BJ (cell line): Measurements from ENCODE around the gene RASEF. TPM values are rescaled to one million over a fixed set of nuclear protein-coding genes. Genes with fewer than 3 reads are reported as not detected.
A peak's percentile ranks its signal among the peaks of the same experiment; 100 is the strongest.

Experiments used
- CTCF ChIA-PET: fragments of 350-600 bp; formaldehyde crosslinking; extraction: SDS; loops from one replicate; lab custom pipeline; 2021; ENCODE audit warnings: antibody characterized with exemption, inconsistent platforms; lab: Yijun Ruan, JAX
- POLR2A ChIA-PET: fragments of 300-600 bp; sonication (Branson Sonifier 250); formaldehyde crosslinking; extraction: SDS; loops from one replicate; lab custom pipeline; 2021; ENCODE audit warnings: antibody characterized with exemption; lab: Charles Lee
- DNase-seq: peaks from one replicate; pipeline ENCODE4 v3.0.0-alpha.2; 2011; ENCODE audit warnings: low read depth
- H3K27me3 ChIP-seq: 2 replicates; pipeline ENCODE4 v1.6.0; 2011; ENCODE audit warnings: low read length; ENCODE audit not compliant: control insufficient read depth, insufficient read depth
- H3K36me3 ChIP-seq: 2 replicates; pipeline ENCODE4 v1.5.1; 2011; ENCODE audit warnings: low read length; ENCODE audit not compliant: control insufficient read depth, insufficient read depth
- H3K4me3 ChIP-seq: 2 replicates; pipeline ENCODE4 v1.5.1; 2011; ENCODE audit warnings: low read depth, mild to moderate bottlenecking, control low read depth, low read length
- CTCF ChIP-seq: IDR thresholded peaks from 2 replicates; pipeline ENCODE4 v1.5.1; 2011; ENCODE audit warnings: low read depth, mild to moderate bottlenecking, control low read depth, inconsistent platforms, low read length, moderate library complexity; ENCODE audit not compliant: insufficient read depth
- polyA plus RNA-seq: library from polyadenylated mRNA; depleted of rRNA; stranded (reverse); fragments of >200 nt; gene quantifications from 2 replicates; pipeline ENCODE4 v1.2.3, GENCODE V29; 2011

Gene RASEF
- polyA plus RNA-seq, 1 experiment: not detected

GRCh38 chr9:83034026-83034425 is 28.9 kb downstream of the RASEF start:
- CTCF ChIA-PET: interaction anchor here (1.3 kb wide), 1 partner anchor 8 kb away, joined by 4 read pairs; no protein-coding TSS in a partner anchor
- POLR2A ChIA-PET: interaction anchor here (0.5 kb wide), 1 partner anchor 673 kb away, joined by 4 read pairs; no protein-coding TSS in a partner anchor
- Histone ChIP-seq H3K36me3 (no peaks in the 10 kb centered on the region), H3K27me3 (no peaks in the 10 kb centered on the region; the same call in none of the 2 replicates), H3K4me3 (no peak overlapping the region)
- TF ChIP-seq CTCF: no peak
- DNase-seq: no peak

- DNase-seq: no peak
- H3K27me3 ChIP-seq: no peaks in the 10 kb centered on the region; the same call in none of the 2 replicates
- no peaks in the 10 kb centered on the region for H3K36me3 ChIP-seq
- H3K4me3 ChIP-seq: no peak overlapping the region
- CTCF ChIA-PET: no interaction called here
- no peak for TF ChIP-seq CTCF
- POLR2A ChIA-PET: no interaction called here
Measured at GRCh38 chr9:83032065-83032625, 30.8 kb downstream of the RASEF start.

- no peak for DNase-seq
- Histone ChIP-seq H3K36me3 (no peaks in the 10 kb centered on the region), H3K4me3 (no peak overlapping the region), H3K27me3 (no peaks in the 10 kb centered on the region; the same call in 1 of the 2 replicates)
- TF ChIP-seq CTCF: no peak
- CTCF ChIA-PET: no interaction called here
- POLR2A ChIA-PET: no interaction called here
Measured at GRCh38 chr9:83030391-83031107, 32.4 kb downstream of the RASEF start.

- no peak for DNase-seq
- Histone ChIP-seq H3K36me3 (no peaks in the 10 kb centered on the region), H3K27me3 (no peaks in the 10 kb centered on the region), H3K4me3 (no peak overlapping the region)
- CTCF ChIA-PET: no interaction called here
- POLR2A ChIA-PET: no interaction called here
- no peak for TF ChIP-seq CTCF
Measured at GRCh38 chr9:83029531-83030137, 33.3 kb downstream of the RASEF start.

- Histone ChIP-seq H3K4me3 (no peak overlapping the region), H3K36me3 (no peaks in the 10 kb centered on the region), H3K27me3 (no peaks in the 10 kb centered on the region)
- ChIA-PET CTCF (no interaction called here), POLR2A (no interaction called here)
- no peak for TF ChIP-seq CTCF
- DNase-seq: peak; percentile 47
Measured at GRCh38 chr9:83027153-83027891, 35.6 kb downstream of the RASEF start.
